K562 (cell line): Measurements from ENCODE around the gene LZTR1. TPM values are rescaled to one million over a fixed set of nuclear protein-coding genes. Genes with fewer than 3 reads are reported as not detected.
A peak's percentile ranks its signal among the peaks of the same experiment; 100 is the strongest.

Source experiments
- ATAC-seq: fragments of 200-7000 bp; cut with Tn5 transposase; 3 replicates; pipeline ENCODE4 v1.9.1; 2020; ENCODE audit warnings: moderate library complexity
- BruUV-seq: library from RNA; stranded (reverse); fragments of 400-500 nt; replicated peaks from 2 replicates; lab custom pipeline; 2021; lab: Mats Ljungman, UMichigan
- CTCF ChIA-PET: fragments of 300-600 bp; formaldehyde crosslinking; extraction: SDS; loops from one replicate; lab custom pipeline; 2021; ENCODE audit warnings: low intra/inter-chr PET ratio; lab: Yijun Ruan, JAX
- POLR2A ChIA-PET: fragments of 300-600, 350-650 bp; sonication (Branson Sonifier 250); formaldehyde crosslinking; extraction: SDS; loops from one replicate; lab custom pipeline; 2021; ENCODE audit warnings: antibody characterized with exemption, inconsistent platforms; lab: Yijun Ruan, JAX
- DNase-seq, 4 experiments: peaks; one replicate each; pipeline versions ENCODE4 v3.0.0 to v3.0.0-alpha.2; 2011 to 2018; ENCODE audit warnings: low spot score in 3 of 4, mixed read lengths in 3 of 4; ENCODE audit errors: extremely low read depth in 1 of 4
- FAIRE-seq: peaks from 2 replicates; lab custom pipeline; 2011; peaks lifted over from hg19 to GRCh38; lab: Jason Lieb, UNC
- H2AFZ ChIP-seq: 2 replicates; pipeline ENCODE4 v1.6.0; 2011; ENCODE audit warnings: low read depth, low read length, control low read depth, inconsistent platforms
- H3K27ac ChIP-seq: fragments of 200-600 bp; 3 replicates; pipeline ENCODE4 v1.8.0; 2011; ENCODE audit warnings: low read depth, mild to moderate bottlenecking, control low read depth, inconsistent platforms, low read length, moderate library complexity, mixed read lengths; ENCODE audit errors: extremely low read depth
- H3K27me3 ChIP-seq, 2 experiments: fragments of 300-600 bp in 1 of 2; 2 replicates in 1 of 2; 3 replicates in 1 of 2; pipeline versions ENCODE4 v1.6.0 to v1.8.0; 2011; ENCODE audit warnings: inconsistent platforms in 2 of 2, low read length in 2 of 2, mild to moderate bottlenecking in 1 of 2, mixed read lengths in 1 of 2, moderate library complexity in 1 of 2; ENCODE audit not compliant: control insufficient read depth in 2 of 2, insufficient read depth in 2 of 2
- H3K36me3 ChIP-seq: fragments of 300-600 bp; 3 replicates; pipeline ENCODE4 v1.8.0; 2011; ENCODE audit warnings: mild to moderate bottlenecking, low read length, inconsistent platforms; ENCODE audit not compliant: control insufficient read depth, insufficient read depth
- H3K4me1 ChIP-seq, 2 experiments: fragments of 200-600 bp in 1 of 2; replicated peaks in 1 of 2; 2 replicates in 1 of 2; 3 replicates in 1 of 2; pipeline versions ENCODE4 v1.5.1 to v1.8.0; 2011; ENCODE audit warnings: inconsistent platforms in 2 of 2, low read length in 2 of 2, mild to moderate bottlenecking in 1 of 2, mixed read lengths in 1 of 2, moderate library complexity in 1 of 2; ENCODE audit not compliant: control insufficient read depth in 2 of 2, insufficient read depth in 2 of 2
- H3K4me2 ChIP-seq: 2 replicates; pipeline ENCODE4 v1.6.1; 2011; ENCODE audit warnings: low read length, control low read depth, inconsistent platforms, mixed read lengths; ENCODE audit not compliant: insufficient read depth
- H3K4me3 ChIP-seq: fragments of 200-600 bp; sonication (generic), shearing (Covaris generic); 2 replicates; pipeline ENCODE4 v1.5.1; 2016; ENCODE audit warnings: control low read depth, inconsistent platforms
- H3K79me2 ChIP-seq: fragments of 200-600 bp; 3 replicates; pipeline ENCODE4 v1.8.0; 2011; ENCODE audit warnings: low read length, inconsistent platforms; ENCODE audit not compliant: control insufficient read depth, insufficient read depth
- H3K9ac ChIP-seq, 2 experiments: 2 replicates each; pipeline versions ENCODE4 v1.6.0 to v1.6.1; 2011; ENCODE audit warnings: low read depth in 2 of 2, low read length in 2 of 2, control low read depth in 1 of 2, inconsistent platforms in 1 of 2, mild to moderate bottlenecking in 1 of 2, mixed read lengths in 1 of 2; ENCODE audit not compliant: insufficient read depth in 1 of 2
- H3K9me1 ChIP-seq: one replicate; pipeline ENCODE4 v1.6.0; 2011; ENCODE audit warnings: inconsistent platforms, mild to moderate bottlenecking, low read length, moderate library complexity; ENCODE audit not compliant: control insufficient read depth, insufficient read depth
- H3K9me3 ChIP-seq: replicated peaks from 2 replicates; pipeline ENCODE4 v1.5.1; 2011; ENCODE audit warnings: low read depth, low read length, inconsistent platforms; ENCODE audit not compliant: control insufficient read depth, insufficient read depth
- H4K20me1 ChIP-seq: replicated peaks from 2 replicates; pipeline ENCODE4 v1.6.1; 2011; ENCODE audit warnings: low read length, inconsistent platforms, mixed read lengths; ENCODE audit not compliant: control insufficient read depth, insufficient read depth
- CBX8 ChIP-seq: fragments of 200-600 bp; sonication (generic); IDR thresholded peaks from 2 replicates; pipeline ENCODE4 v1.6.1; 2012; ENCODE audit warnings: borderline replicate concordance, mixed run types, low read depth, mild to moderate bottlenecking, moderate library complexity, mixed read lengths, low read length, control low read depth, inconsistent platforms; ENCODE audit not compliant: poor library complexity, severe bottlenecking; ENCODE audit errors: extremely low read depth
- KLF10 ChIP-seq: fragments of 250-450 bp; sonication (Bioruptor Pico); IDR thresholded peaks from 2 replicates; pipeline ENCODE4 v1.6.1; 2021; ENCODE audit warnings: matching md5 sums
- MAFK ChIP-seq: IDR thresholded peaks from 2 replicates; pipeline ENCODE4 v1.6.1; 2011; ENCODE audit warnings: low read length, improper control_type of control experiment
- MCM3 ChIP-seq: fragments of 450-650 bp; IDR thresholded peaks from 2 replicates; pipeline ENCODE4 v1.6.1; 2016
- PTRF ChIP-seq: fragments of 450-650 bp; IDR thresholded peaks from 2 replicates; pipeline ENCODE4 v1.6.1; 2016; ENCODE audit warnings: mild to moderate bottlenecking, missing genetic modification characterization, missing compliant biosample characterization
- RREB1 ChIP-seq: fragments of 250-450 bp; sonication (Bioruptor Pico); IDR thresholded peaks from 2 replicates; pipeline ENCODE4 v1.4.0; 2020
- TEAD4 ChIP-seq, 2 experiments: sonication (generic) in 1 of 2; formaldehyde crosslinking in 1 of 2; IDR thresholded peaks; 2 replicates each; pipeline versions ENCODE4 v1.6.1 to v1.8.0; 2012 to 2022; ENCODE audit warnings: borderline replicate concordance in 1 of 2, inconsistent platforms in 1 of 2, low read length in 1 of 2, mild to moderate bottlenecking in 1 of 2, missing genetic modification reagents in 1 of 2
- THAP7 ChIP-seq: fragments of 250-450 bp; sonication (Bioruptor Pico); IDR thresholded peaks from 2 replicates; pipeline ENCODE4 v1.5.0; 2021
- TRIM24 ChIP-seq, 2 experiments: fragments of 450-650 bp; IDR thresholded peaks; 2 replicates each; pipeline ENCODE4 v1.6.1; 2016
- WGBS: fragments of 100-300 bp; shearing (Covaris generic); methylation state at CpG from one replicate; pipeline ENCODE4 v1.1.6; 2016; ENCODE audit warnings: low coverage, mixed read lengths; ENCODE audit not compliant: insufficient coverage; ENCODE audit errors: missing lambda C conversion rate; 5-methylcytosine and 5-hydroxymethylcytosine counted together
- in situ Hi-C: fragments of 300-500 bp; cut with MboI; formaldehyde crosslinking; loops from 4 replicates; pipeline ENCODE4 v1.15.0; 2018; ENCODE audit warnings: inconsistent platforms, mixed read lengths
- intact Hi-C: fragments of 100-400 bp; cut with micrococcal nuclease; formaldehyde crosslinking; loops from 2 replicates; pipeline ENCODE4 v1.14.2; 2022
- polyA plus RNA-seq, 8 experiments: library from polyadenylated mRNA; depleted of rRNA in 4 of 8; stranded (reverse) in 5 of 8; unstranded in 3 of 8; fragments of >200 nt; fragmentation: Nextera tagmentation in 2 of 8; fragmentation: Illumina TruSeq in 1 of 8; extraction: Ambion mirVana in 2 of 8; extraction: Trizol in 1 of 8; gene quantifications; 2 replicates each; pipeline versions ENCODE4 v1.2.1 to v1.2.3, GENCODE V29; 2011 to 2014; ENCODE audit warnings: inconsistent platforms in 1 of 8, missing spikeins in 1 of 8
- total RNA-seq, 7 experiments: library from RNA; depleted of rRNA in 6 of 7; stranded (reverse); fragments of >200 nt in 6 of 7; fragmentation: Illumina TruSeq in 2 of 7; extraction: Trizol in 2 of 7; gene quantifications; 2 replicates each; pipeline versions ENCODE4 v1.2.1 to v1.2.3, GENCODE V29; 2011 to 2021; ENCODE audit warnings: low replicate concordance in 1 of 7
- TF ChIP-seq, protein P1 (sequence below), 2 experiments: fragments of 450-650 bp in 1 of 2; sonication (generic) in 1 of 2; formaldehyde crosslinking in 1 of 2; IDR thresholded peaks in 1 of 2; conservative IDR thresholded peaks in 1 of 2; 2 replicates each; pipeline versions ENCODE4 v1.6.1 to v1.8.1; 2016 to 2023; ENCODE audit warnings: mild to moderate bottlenecking in 2 of 2, moderate library complexity in 2 of 2, inconsistent platforms in 1 of 2, missing genetic modification reagents in 1 of 2
- TF ChIP-seq, protein P2 (sequence below): fragments of 450-650 bp; formaldehyde crosslinking; IDR thresholded peaks from 2 replicates; pipeline ENCODE4 v1.4.0; 2022; ENCODE audit warnings: missing genetic modification characterization

Gene LZTR1
- total and polyA plus RNA-seq, 9 of the 15 experiments (the other 6 are each of a cell fraction or from before 2014, with no cell fraction given), result 2.2 to 135 (median 63.0) TPM

DNA sequence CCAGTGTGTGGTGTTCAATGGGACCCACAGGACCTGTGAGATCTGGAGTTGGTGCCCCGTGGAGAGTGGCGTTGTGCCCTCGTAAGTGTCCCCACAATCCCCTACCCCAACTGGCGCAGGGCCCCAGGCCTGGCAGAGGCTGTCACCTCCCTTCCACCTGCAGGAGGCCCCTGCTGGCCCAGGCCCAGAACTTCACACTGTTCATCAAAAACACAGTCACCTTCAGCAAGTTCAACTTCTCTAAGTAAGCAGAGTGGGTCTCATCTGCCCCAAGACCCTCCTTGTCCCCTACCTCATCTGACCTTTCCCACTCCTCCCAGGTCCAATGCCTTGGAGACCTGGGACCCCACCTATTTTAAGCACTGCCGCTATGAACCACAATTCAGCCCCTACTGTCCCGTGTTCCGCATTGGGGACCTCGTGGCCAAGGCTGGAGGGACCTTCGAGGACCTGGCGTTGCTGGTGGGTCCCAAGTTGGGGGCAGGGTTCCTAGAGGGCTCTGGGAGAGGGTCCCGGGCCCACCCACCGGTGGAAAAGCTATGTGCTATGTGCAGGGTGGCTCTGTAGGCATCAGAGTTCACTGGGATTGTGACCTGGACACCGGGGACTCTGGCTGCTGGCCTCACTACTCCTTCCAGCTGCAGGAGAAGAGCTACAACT, 41.0 kb downstream of the LZTR1 start:
- no peaks in the 10 kb centered on the region for H3K79me2 ChIP-seq
- no peak overlapping the region for H3K4me2 ChIP-seq
- H3K9ac ChIP-seq, result peak overlapping the region in 1 of 2 experiments; percentile 73; a peak in 2 of 4 replicates
- no peak overlapping the region for H3K4me3 ChIP-seq
- H3K4me1 ChIP-seq, result peaks cover 4 to 32% of the 10 kb centered on the region in 2 experiments; a peak in 3 of 5 replicates
- intact Hi-C loops, result loop anchor here (5.0 kb wide), 2 partner anchors 44 to 61 kb away; no protein-coding TSS in a partner anchor
- ChIA-PET CTCF (interaction anchor here (0.8 to 1.0 kb wide), 2 partner anchors 19 to 138 kb away, joined by 3 to 6 read pairs; no protein-coding TSS in a partner anchor), POLR2A (interaction anchor here (0.6 to 4.3 kb wide), 11 partner anchors 8 to 1056 kb away, joined by 3 to 24 read pairs (median 5); partner anchors contain the start of genes P2RX6 and THAP7)
- ATAC-seq, result peak; percentile 51
- in situ Hi-C loops, result no loop called here
- DNase-seq, result peak in 3 of 4 experiments; percentile 56 to 74 (median 72)
- H3K9me1 ChIP-seq, result no peaks in the 10 kb centered on the region
- WGBS, result 20% methylated on average over 13 of the region's 13 CpGs
- peaks cover 9 to 38% of the 10 kb centered on the region in 2 experiments; a peak in 4 of 5 replicates for H3K27me3 ChIP-seq
- H4K20me1 ChIP-seq, result peaks cover 24% of the 10 kb centered on the region
- no TSS peak for BruUV-seq
- H3K27ac ChIP-seq, result no peak overlapping the region
- FAIRE-seq, result no peak
- no peaks in the 10 kb centered on the region for H3K9me3 ChIP-seq
- H2AFZ ChIP-seq, result 0 out of 2 replicates have a peak overlapping the region, but pooled peaks have one; percentile 6
- H3K36me3 ChIP-seq, result no peaks in the 10 kb centered on the region
- TF ChIP-seq TRIM24 (IDR thresholded peaks at IDR 0.05) (no peak), PTRF (tag) (no peak), TEAD4 (IDR thresholded peaks at IDR 0.05; ENCODE audit: low read length) (no peak), TEAD4 (CRISPR knock-in tag; IDR thresholded peaks at IDR 0.05; ENCODE audit: borderline replicate concordance) (no peak), THAP7 (CRISPR knock-in tag) (no peak), MCM3 (no peak), CBX8 (no peak), RREB1 (CRISPR knock-in tag) (no peak), KLF10 (CRISPR knock-in tag) (no peak), MAFK (0 out of 2 replicates have a peak, but pooled peaks have one; percentile 5)
- TF ChIP-seq, protein P1, sequence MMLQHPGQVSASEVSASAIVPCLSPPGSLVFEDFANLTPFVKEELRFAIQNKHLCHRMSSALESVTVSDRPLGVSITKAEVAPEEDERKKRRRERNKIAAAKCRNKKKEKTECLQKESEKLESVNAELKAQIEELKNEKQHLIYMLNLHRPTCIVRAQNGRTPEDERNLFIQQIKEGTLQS (IDR thresholded peaks at IDR 0.05), result no peak
- TF ChIP-seq, protein P1 (CRISPR knock-in tag; conservative IDR thresholded peaks at IDR 0.05), result no peak
- TF ChIP-seq, protein P2, sequence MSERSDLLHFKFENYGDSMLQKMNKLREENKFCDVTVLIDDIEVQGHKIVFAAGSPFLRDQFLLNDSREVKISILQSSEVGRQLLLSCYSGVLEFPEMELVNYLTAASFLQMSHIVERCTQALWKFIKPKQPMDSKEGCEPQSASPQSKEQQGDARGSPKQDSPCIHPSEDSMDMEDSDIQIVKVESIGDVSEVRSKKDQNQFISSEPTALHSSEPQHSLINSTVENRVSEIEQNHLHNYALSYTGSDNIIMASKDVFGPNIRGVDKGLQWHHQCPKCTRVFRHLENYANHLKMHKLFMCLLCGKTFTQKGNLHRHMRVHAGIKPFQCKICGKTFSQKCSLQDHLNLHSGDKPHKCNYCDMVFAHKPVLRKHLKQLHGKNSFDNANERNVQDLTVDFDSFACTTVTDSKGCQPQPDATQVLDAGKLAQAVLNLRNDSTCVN (CRISPR knock-in tag), result 0 out of 2 replicates have a peak, but pooled peaks have one; percentile 62
